ENCODE data around the gene AGTPBP1.
"Not testable (repeated sequence)": the region's sequence is repeated elsewhere in the genome, so short reads cannot be mapped to it uniquely, and the experiment has no call there.

Gene AGTPBP1

GRCh38 chr9:85630676-85631075, 111.1 kb downstream of the AGTPBP1 start:
- DNase-seq: no peak

- no peak for DNase-seq
Observed at GRCh38 chr9:85617141-85617670, 124.5 kb downstream of the AGTPBP1 start.

GRCh38 chr9:85615792-85616191, 126.0 kb downstream of the AGTPBP1 start:
- no peak for DNase-seq

GRCh38 chr9:85610074-85610860, 131.5 kb downstream of the AGTPBP1 start:
- peak; percentile 13 for DNase-seq

GRCh38 chr9:85605905-85606304, 135.8 kb downstream of the AGTPBP1 start:
- DNase-seq: no peak

GRCh38 chr9:85603936-85604335, 137.8 kb downstream of the AGTPBP1 start:
- DNase-seq: no peak

- DNase-seq: no peak
Observed at GRCh38 chr9:85602742-85603141, 139.0 kb downstream of the AGTPBP1 start.

GRCh38 chr9:85600675-85601263, 141.0 kb downstream of the AGTPBP1 start:
- DNase-seq: no peak

GRCh38 chr9:85599540-85600105, 142.1 kb downstream of the AGTPBP1 start:
- DNase-seq: no peak

GRCh38 chr9:85594316-85594715, 147.4 kb downstream of the AGTPBP1 start:
- no peak for DNase-seq

- DNase-seq: no peak
Observed at GRCh38 chr9:85586684-85587083, 155.1 kb downstream of the AGTPBP1 start.

- no peak for DNase-seq
Observed at GRCh38 chr9:85577353-85577952, 164.3 kb downstream of the AGTPBP1 start.

GRCh38 chr9:85575868-85576267, 165.9 kb downstream of the AGTPBP1 start:
- DNase-seq: no peak

- DNase-seq: not testable (repeated sequence)
Observed at GRCh38 chr9:85573546-85573945, 168.2 kb downstream of the AGTPBP1 start.

GRCh38 chr9:85572917-85573316, 168.8 kb downstream of the AGTPBP1 start:
- DNase-seq: not testable (repeated sequence)

- no peak for DNase-seq
Observed at GRCh38 chr9:85569988-85570387, 171.8 kb downstream of the AGTPBP1 start.

GRCh38 chr9:85559526-85559925, 182.2 kb downstream of the AGTPBP1 start:
- DNase-seq: no peak

- no peak for DNase-seq
Observed at GRCh38 chr9:85554349-85554748, 187.4 kb downstream of the AGTPBP1 start.

- DNase-seq: no peak
Observed at GRCh38 chr9:85553475-85553874, 188.3 kb downstream of the AGTPBP1 start.

- DNase-seq: no peak
Observed at GRCh38 chr9:85547599-85547998, 194.2 kb downstream of the AGTPBP1 start.

GRCh38 chr9:85543196-85543595, 198.6 kb downstream of the AGTPBP1 start:
- DNase-seq: no peak

GRCh38 chr9:85541876-85542275, 199.9 kb downstream of the AGTPBP1 start:
- DNase-seq: peak; percentile 8

- DNase-seq: no peak
Observed at GRCh38 chr9:85536514-85536913, 205.2 kb downstream of the AGTPBP1 start.

- no peak for DNase-seq
Observed at GRCh38 chr9:85536076-85536475, 205.7 kb downstream of the AGTPBP1 start.

Data from DMS79 (cell line).